GM19023 (cell line): ENCODE data around the gene LPO.

ENCODE experiments used
- ATAC-seq: cut with Tn5 transposase; IDR thresholded peaks from one replicate; pipeline ENCODE4 v1.9.1; 2021; ENCODE audit warnings: mild to moderate bottlenecking, moderate library complexity; ENCODE audit not compliant: unreplicated experiment

Gene LPO

DNA sequence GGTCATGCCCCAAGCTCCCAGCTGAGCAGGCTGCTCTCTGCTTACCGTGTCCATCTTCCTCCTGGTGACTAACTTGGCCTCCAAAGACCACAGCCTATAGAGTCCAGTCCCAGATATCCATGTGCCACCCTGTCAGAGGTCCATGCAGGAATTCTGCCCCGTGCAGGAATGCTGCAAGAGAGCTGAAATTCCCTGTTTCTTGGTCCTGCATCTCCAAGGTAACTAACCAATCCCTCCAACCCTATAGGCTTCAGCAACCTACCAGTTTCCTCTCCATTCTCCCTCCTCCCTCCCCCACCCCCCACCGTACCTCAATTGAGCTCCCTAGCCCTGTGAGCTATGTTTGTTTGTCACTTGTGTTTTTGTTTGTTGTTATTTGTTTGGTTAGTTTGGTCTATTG, 9.7 kb upstream of the LPO start:
- no peak for ATAC-seq

DNA sequence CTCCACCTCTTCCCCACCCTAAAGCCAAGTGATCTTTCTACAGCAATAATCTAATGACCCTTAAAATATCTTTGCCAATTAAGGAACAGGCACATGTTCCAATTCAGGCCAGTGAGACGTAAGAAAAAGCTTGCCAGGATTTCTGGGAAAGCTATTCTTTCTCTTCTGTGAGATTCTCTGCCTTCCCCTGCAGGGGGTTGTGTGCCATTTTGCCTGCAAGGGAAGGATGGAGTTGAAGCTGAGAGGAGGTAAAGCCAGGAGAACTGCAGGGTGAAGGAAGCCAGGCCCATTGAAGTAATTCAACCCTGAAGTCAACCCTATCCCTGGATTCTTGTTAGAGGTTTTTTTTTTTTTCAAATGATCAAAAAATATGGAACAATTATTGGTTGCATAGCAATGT, 9.0 kb upstream of the LPO start:
- no peak for ATAC-seq

DNA sequence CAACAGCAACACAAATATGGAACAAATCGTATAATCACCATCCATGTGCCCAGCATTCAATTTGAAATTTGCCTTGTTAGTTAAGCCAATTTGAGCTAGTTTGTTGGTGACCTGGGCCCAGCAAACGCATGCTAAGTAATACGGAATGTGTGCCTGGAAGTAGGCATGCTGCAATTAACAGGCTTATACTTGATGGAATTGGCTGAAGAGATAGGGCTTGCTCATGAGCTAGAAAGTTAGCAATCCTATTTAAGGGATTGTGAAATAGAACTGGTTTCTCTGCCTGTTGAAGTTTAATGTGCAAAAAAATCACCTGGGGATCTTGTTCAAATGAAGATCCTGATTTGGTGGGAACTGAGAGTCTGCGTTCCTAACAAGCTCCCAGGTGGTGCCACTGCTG, 8.5 kb upstream of the LPO start:
- no peak for ATAC-seq

DNA sequence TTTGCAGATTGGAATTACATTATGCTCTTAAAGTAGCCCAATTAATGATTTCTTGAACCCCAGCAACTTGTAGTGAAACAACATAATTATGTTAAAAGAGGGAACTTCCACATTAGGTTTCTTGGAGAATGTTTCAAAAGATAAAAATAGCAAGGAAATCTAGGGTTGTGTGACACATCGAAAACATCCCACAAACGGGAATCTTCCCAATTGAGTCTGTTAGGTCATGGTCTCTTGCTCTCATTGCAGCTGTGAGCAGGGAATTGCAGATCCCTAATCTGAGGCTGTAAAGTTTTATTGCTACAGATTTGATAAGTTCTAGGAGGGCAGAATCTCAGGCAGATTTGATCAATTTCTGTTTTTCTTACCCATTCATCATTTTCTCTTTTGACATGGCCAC, 6.7 kb upstream of the LPO start:
- ATAC-seq, result no peak

DNA sequence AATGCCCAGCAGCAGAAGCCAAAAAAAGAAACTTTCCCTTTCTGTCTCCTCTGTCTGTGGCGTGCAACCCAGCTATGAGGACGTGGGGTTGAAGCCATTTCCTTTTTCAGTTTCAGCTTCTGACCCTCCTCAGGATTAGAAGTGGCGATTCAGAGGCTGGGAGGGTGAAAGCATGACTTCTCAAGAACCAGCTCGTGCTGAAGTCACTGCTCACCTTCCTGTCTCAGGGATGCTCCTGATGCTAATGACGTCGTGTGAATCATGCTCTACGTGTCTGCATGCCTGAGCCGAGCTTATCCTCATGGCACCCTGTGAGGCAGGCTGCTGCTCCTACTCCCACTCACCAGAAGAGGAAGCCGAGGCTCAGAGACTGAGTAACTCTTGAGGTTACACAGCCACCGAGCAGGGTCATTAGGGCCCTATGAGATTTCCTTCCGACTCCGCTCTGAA, 5.7 kb upstream of the LPO start:
- ATAC-seq, result peak; percentile 67

DNA sequence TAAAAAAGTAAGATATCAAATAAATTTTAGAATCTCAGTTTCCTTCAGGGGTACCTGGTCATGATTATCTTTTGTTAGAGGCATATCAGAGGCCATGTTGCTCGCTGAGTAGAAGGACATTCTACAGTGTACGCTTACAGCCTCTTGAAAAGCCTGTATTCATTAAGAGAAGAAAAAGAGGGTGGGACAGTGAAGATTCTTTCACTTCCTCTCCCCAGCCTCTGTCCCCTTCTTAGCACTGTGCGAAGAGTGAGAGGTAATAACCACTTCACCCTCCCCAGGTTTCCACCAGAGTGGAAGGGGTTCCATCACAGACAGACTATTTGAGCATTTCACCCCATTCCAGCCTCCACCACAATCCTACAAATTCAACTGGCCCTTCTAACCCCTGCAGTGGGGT, 4.8 kb upstream of the LPO start:
- ATAC-seq, result no peak

DNA sequence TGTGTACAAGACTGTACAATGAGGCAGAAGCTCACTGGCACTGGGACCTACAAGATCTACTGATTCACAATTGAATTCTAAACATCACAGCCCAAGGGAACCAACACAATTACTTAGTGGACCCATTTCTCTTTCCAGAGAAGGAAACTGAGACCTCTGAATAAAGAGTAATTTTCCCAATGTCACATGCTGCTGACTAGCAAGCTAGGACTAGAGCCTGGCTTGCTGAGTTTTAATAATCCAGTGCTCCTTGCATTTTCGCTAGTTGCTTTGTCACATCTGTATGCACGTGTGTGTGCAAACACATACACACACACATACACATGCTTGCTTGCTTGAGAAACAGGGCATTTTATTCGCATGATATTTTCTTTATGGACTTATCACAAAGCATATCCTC, 3.9 kb upstream of the LPO start:
- no peak for ATAC-seq

DNA sequence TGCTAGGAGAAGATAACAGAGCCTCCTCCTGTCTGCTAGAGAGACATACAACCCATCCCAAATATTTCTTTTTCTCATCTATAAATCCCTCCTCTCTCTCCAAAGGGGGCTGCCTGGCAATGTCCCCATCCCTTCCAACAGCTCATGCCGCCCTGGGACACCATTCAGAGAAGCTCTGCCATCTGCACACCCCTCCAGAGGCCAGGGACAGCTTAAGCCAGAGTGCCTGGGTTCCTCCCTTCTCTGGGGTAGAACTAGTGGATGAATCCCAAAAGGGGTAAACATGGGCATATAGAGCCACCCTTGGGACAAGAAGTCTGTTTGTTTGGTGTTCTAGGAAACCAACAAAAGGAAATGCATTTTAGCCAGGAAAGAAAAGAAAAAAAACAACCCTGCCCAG, 2.6 kb upstream of the LPO start:
- ATAC-seq, result no peak

DNA sequence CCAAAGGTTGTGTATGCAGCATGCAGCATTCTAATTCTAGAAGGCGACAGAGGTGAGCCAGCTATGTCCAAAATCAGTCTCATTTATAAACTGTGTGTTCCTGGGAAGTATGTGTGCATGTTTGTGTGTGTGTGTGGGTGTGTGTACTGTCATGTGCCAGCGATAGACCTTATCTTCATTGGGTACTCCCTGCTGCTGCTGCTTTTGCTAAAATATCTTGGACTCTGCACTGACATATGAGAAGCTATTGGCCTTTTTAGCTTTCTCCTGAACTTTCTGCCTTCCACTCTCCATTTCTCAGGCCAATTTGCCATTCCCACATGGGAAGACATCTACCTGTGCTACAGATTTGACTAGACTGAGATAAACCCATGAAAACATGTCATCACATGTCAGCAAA, 2.0 kb upstream of the LPO start:
- no peak for ATAC-seq

DNA sequence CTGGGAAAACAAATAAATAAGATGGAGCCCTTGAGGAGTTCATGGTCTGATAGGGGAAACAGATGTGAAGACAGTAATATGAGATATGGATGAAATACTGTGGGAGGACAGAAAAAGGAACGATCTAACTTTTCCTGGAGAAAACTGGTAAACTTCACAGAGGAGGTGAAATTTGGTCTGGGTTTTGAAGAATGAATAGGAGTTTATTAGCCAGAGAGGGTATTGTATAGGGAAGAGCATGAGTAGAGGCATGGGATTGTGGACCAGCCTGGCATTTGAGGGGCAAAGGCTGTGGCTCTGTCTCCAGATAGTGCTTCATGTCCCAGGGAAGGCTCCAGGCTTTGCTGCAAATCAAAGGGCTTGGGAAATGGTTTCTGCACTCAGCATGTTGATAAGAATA, 1.6 kb downstream of the LPO start:
- no peak for ATAC-seq

DNA sequence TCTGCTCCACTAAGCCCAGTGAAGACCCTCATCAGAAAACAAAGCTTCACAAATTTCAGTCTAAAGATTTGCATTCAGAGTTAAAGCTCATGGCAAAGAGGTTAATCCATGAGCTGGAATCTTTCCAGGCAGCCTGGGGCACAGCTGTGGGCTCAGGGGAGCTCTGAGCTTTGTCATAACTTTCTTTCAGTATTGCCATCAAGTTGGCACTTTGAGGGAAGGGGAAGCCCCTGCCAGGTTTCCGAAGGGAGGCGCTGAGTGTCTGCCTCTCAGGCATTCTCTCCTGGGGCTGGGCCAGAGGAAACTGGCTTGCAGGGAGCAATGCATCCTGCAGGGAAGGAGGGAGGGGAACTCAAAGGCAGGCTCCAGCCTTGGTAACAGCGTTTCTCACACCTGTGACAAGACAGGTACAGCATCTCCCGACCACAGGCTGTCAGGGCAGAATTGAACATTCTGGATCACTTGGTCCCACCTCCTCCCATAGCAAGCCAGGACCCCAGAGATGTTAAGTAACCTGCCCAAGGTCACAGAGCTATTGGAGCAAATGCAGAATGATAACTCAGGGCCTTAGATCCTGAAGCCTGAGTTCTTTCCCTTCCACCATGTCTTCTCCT, 3.9 kb downstream of the LPO start:
- ATAC-seq, result no peak

DNA sequence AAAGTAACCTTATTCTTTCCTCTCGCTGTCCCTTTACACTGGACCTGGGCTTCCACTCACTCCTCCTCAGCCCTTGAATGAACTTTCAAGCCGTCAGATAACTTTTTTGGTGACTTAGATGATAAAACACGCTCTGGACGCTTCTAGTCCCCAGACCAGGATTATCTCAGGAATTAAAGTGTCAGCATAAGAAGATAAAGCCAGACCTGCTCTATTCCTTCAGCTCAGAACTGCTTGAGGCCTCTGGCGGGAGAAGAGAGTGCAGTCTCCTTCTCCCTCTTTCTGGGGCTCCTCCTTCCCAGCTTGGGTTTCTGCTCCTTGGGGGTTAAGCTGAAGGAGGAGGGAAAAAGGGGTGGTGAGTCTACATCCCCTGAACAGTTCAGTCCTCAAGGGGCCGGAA, 6.6 kb downstream of the LPO start:
- no peak for ATAC-seq

DNA sequence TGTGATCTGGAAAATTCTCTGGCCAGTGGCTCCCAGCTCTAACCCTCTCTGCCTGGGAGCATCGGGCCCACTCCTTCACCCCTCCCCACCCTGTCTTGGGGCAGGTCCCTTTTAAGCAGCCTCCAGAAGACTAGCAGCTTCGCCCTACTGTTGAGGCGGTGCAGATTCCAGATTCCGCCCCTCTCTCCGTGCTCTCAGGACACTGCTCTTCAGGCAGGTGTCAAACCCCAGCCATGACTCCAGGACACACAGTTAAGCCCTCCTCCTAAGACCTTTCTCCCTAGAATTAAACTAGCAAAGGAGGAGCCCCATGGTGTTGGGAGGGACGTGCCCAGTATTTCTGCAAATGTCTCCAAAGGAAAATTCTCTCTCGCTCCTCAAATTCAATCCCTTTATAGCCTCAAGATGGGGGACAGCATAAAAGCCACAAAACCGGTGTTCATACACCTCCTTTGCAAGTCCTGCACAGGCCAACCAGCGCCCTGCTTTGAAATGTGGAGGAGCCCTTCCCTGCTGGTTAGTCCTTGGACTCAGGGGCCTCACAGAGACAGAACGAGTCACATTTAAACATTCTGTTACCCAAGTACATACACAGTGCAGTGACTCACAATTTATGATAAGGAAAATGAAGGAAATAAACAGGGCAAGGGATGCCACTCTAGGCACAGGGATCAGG, 7.2 kb downstream of the LPO start:
- no peak for ATAC-seq

DNA sequence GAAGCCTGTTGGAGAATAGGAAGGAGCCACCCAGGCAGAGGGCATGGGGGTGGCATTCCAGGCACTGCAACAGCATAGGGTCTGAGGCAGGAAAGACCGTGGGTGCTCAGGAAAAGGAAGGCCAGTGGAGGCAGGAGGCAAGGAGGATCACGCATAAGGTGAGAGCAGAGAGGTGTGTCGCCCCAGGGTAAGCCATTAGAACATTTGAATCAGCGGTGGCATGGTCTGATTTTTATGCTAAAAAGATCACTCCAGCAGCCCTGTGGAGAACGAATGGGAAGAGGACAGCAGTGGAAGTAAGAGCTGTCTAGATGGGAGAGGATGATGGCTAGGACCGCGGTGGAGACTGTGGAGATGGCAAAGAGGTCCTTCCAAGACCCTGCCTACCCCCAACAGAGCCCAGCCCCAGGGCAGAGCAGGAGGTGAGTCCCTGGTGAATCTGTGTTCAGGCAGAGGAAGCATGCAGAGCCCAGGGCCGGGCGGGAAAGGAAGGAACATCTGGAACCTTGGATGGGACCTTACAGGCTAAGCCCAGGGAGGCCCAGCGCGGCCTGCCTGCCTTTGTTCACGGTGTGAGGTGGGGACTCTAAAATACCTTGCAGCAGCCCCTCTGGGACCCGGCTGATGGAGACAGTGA, 7.8 kb downstream of the LPO start:
- ATAC-seq, result no peak

DNA sequence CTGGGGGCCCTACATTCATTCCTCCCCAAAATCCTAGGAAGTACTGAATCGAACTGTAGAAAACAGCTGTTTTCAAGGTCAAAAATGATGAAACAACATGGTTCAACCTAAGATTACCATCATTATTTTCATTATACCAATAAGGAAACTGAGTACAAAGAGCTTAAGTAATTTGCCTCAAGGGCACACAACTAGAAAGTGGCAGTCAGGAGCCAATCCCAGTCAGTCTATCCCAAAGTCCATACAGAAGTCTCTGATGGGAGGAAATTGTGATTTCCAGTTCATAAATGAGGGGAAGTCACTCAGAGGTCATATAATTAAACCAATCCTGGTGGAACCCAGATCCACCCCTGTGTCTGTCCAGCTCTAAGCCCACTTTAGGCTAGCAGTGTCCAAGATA, 8.4 kb downstream of the LPO start:
- ATAC-seq, result no peak

DNA sequence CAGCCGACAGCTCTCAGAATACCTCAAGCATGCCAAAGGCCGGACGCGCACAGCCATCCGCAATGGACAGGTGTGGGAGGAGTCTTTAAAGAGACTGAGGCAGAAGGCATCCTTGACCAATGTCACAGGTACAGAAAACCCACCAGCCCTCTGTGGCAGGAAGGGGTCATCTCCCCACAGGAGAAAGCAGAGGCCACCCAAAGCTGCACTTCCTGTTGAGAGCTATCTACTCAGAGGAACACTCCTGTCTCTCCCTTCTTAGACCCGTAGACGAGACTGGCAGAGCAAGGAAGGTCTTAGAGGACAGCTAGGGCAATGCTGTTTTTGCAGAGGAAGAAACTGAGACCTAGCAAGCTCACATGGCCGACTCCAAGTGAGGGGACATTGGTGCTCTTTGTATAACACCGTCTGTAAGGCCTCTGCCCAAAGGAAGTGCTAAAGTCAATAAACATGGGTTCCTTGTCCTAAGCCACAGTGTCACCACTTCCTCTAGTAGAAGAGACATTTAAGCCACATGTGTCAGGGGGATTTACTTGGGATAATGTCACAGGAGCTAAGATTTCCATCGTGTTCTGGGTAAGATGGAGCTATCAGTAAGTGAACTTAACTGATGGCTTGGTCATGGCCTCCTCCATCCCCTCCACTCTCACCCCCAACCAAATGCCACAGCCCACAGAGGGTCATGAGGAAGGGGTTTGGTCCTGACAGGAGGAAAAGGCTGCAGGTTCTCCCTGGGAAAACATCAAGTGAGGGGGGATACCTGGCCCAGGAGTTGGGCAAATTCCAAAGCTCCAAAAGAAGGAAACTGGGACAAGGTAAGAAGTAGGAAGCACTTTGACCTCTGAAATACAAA, 9.4 kb downstream of the LPO start:
- ATAC-seq, result no peak

DNA sequence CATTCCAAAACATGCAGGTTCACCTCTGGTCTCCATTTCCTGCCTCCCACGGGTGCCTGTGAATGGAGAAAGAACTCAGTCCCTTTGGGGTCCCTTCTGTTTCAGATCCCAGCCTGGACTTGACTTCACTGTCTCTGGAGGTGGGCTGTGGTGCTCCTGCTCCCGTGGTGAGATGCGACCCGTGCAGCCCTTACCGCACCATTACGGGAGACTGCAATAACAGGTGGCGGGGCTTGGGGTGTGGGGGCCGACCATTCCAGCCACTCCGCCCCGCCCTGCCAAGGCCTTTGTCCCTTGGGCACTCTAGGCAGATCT, 10.5 kb downstream of the LPO start:
- no peak for ATAC-seq

DNA sequence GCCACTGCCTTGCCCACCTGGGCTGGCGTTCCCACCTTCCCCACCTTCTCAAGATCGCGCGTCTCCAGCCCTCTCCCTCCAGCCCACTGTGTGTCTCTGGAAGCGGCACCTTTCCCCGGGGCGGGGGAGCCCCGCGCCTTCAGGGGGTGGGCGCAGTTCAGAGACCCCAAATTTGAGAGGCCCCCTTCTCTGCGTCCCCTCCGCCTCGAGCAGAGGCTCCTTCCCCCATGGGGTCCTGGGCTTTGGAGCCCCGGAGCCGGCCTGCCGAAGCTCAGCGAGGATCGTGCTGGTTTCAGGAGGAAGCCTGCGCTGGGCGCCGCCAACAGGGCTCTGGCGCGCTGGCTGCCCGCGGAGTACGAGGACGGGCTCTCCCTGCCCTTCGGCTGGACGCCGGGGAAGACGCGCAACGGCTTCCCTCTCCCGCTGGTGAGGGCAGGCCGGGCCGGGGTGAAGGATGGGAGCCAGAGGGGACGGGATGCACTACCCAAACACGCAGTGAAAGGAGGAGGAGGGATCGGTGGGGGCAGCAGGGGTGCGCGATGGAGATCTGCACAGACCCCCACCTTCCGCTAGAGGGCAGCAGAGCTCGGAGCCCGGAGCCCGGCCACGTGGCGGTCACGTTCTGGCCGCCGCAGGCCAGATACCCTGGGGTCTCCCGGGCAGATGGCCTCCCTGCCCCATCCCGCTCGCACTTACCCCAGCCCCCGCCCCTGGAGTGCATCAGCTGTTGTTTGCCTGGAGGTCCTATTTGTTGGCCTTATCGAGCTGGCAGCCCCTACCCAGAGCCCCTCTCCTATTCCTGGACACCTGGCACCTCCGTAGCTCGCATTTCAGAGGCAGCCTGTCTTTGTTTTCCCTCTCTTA, 11.1 kb downstream of the LPO start:
- peak; percentile 62 for ATAC-seq

DNA sequence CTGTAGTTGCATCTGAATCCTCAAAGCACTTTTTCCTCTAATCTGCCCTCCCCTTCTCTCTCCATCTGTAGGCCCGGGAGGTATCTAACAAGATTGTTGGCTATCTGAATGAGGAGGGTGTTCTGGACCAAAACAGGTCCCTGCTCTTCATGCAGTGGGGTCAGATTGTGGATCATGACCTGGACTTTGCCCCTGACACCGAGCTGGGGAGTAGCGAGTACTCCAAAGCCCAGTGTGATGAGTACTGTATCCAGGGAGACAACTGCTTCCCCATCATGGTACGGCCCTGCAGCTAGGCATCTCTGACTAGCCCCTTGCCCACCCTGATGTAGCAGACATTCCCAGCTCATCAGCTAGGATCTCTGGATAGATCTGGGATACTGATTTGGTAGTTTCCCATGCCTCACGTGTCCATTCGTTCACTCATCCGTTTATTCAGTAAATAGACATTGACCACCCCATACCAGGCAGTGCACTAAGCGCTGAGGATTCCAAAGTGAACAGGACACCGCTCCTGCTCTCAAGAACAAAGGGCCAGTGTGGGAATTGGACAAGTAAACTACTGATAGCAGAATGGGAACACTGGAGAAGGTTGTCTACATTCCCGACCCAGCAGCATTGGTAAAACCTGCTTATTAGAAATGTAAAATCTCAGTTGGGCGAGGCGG, 12.1 kb downstream of the LPO start:
- no peak for ATAC-seq

DNA sequence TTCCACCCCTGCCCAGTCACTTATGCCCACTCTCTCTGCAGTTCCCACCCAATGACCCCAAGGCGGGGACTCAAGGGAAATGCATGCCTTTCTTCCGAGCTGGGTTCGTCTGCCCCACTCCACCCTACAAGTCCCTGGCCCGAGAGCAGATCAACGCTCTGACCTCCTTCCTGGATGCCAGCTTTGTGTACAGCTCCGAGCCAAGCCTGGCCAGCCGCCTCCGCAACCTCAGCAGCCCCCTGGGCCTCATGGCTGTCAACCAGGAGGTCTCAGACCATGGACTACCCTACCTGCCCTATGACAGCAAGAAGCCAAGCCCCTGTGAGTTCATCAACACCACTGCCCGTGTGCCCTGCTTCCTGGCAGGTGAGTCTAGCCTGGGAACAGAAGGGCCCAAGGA, 13.8 kb downstream of the LPO start:
- ATAC-seq, result no peak
